SK-N-SH (cell line): ENCODE data around the gene TMEM62. TPM values are rescaled to one million over a fixed set of nuclear protein-coding genes. Genes with fewer than 3 reads are reported as not detected.

Experiments
- CTCF ChIA-PET: fragments of 300-600, 350-600 bp; formaldehyde crosslinking; extraction: SDS; loops from one replicate; lab custom pipeline; 2021; lab: Yijun Ruan, JAX
- POLR2A ChIA-PET: fragments of 350-600 bp; sonication (Branson Sonifier 250); formaldehyde crosslinking; extraction: SDS; loops from one replicate; lab custom pipeline; 2020; ENCODE audit warnings: antibody characterized with exemption, inconsistent platforms; lab: Yijun Ruan, JAX
- DNase-seq: peaks from one replicate; pipeline ENCODE4 v3.0.0; 2012
- H2AFZ ChIP-seq: fragments of 200-600 bp; sonication (generic); 2 replicates; pipeline ENCODE4 v1.8.1; 2016; ENCODE audit warnings: antibody characterized with exemption, mild to moderate bottlenecking, low read depth
- H3F3A ChIP-seq: fragments of 200-600 bp; sonication (generic); replicated peaks from 2 replicates; pipeline ENCODE3; 2016; ENCODE audit warnings: antibody characterized with exemption, mild to moderate bottlenecking; ENCODE audit not compliant: insufficient read depth
- H3K27ac ChIP-seq, 2 experiments: fragments of 200-500 bp in 1 of 2; fragments of 200-600 bp in 1 of 2; sonication (Bioruptor generic) in 1 of 2; sonication (generic), shearing (Covaris generic) in 1 of 2; 2 replicates each; pipeline versions ENCODE4 v1.5.1 to v1.6.1; 2014 to 2016; ENCODE audit warnings: low read depth in 2 of 2, inconsistent platforms in 1 of 2, low read length in 1 of 2, mild to moderate bottlenecking in 1 of 2, mixed read lengths in 1 of 2
- H3K27me3 ChIP-seq: fragments of 200-600 bp; sonication (generic), shearing (Covaris generic); 2 replicates; pipeline ENCODE4 v1.6.1; 2016; ENCODE audit warnings: mixed run types; ENCODE audit not compliant: insufficient read depth
- H3K36me3 ChIP-seq, 2 experiments: fragments of 200-500 bp in 1 of 2; fragments of 200-600 bp in 1 of 2; sonication (Bioruptor generic) in 1 of 2; sonication (generic) in 1 of 2; replicated peaks in 1 of 2; 2 replicates each; pipeline versions ENCODE3 to v1.5.1; 2014 to 2016; ENCODE audit warnings: low read length in 1 of 2, mild to moderate bottlenecking in 1 of 2; ENCODE audit not compliant: insufficient read depth in 2 of 2, control insufficient read depth in 1 of 2
- H3K4me1 ChIP-seq, 2 experiments: fragments of 200-500 bp in 1 of 2; fragments of 200-600 bp in 1 of 2; sonication (Bioruptor generic) in 1 of 2; sonication (generic), shearing (Covaris generic) in 1 of 2; 2 replicates each; pipeline versions ENCODE4 v1.5.1 to v1.6.1; 2014 to 2016; ENCODE audit warnings: low read depth in 1 of 2, low read length in 1 of 2, mixed run types in 1 of 2; ENCODE audit not compliant: insufficient read depth in 2 of 2, control insufficient read depth in 1 of 2
- H3K4me2 ChIP-seq: fragments of 200-600 bp; sonication (generic), shearing (Covaris generic); 2 replicates; pipeline ENCODE4 v1.6.1; 2017; ENCODE audit warnings: mixed run types
- H3K4me3 ChIP-seq, 2 experiments: fragments of 200-500 bp in 1 of 2; fragments of 200-600 bp in 1 of 2; sonication (Bioruptor generic) in 1 of 2; sonication (generic), shearing (Covaris generic) in 1 of 2; 2 replicates each; pipeline versions ENCODE4 v1.5.1 to v1.8.1; 2014 to 2016; ENCODE audit warnings: low read depth in 2 of 2, inconsistent platforms in 1 of 2, low read length in 1 of 2, mild to moderate bottlenecking in 1 of 2, mixed read lengths in 1 of 2, moderate library complexity in 1 of 2
- H3K79me2 ChIP-seq: fragments of 200-600 bp; sonication (generic); 2 replicates; pipeline ENCODE4 v1.8.1; 2017; ENCODE audit warnings: mild to moderate bottlenecking; ENCODE audit not compliant: insufficient read depth
- H3K9ac ChIP-seq: fragments of 200-600 bp; sonication (generic); 2 replicates; pipeline ENCODE4 v1.6.1; 2017; ENCODE audit warnings: mixed run types
- H3K9me2 ChIP-seq: fragments of 200-600 bp; sonication (generic); 2 replicates; pipeline ENCODE4 v1.6.1; 2017; ENCODE audit warnings: mixed run types
- H3K9me3 ChIP-seq: fragments of 200-600 bp; sonication (generic); 2 replicates; pipeline ENCODE4 v1.6.1; 2017; ENCODE audit warnings: mixed run types, mild to moderate bottlenecking, moderate library complexity
- H4K20me1 ChIP-seq: fragments of 200-600 bp; sonication (generic); 2 replicates; pipeline ENCODE4 v1.6.1; 2017; ENCODE audit warnings: mild to moderate bottlenecking, mixed run types; ENCODE audit not compliant: insufficient read depth
- CHD2 ChIP-seq: fragments of 150-350 bp; IDR thresholded peaks from 2 replicates; pipeline ENCODE4 v1.6.1; 2018; ENCODE audit warnings: low read length; ENCODE audit not compliant: partially characterized antibody
- FOSL2 ChIP-seq: IDR thresholded peaks from 2 replicates; pipeline ENCODE4 v1.4.0; 2012; ENCODE audit warnings: low read depth, mild to moderate bottlenecking, moderate library complexity, borderline replicate concordance
- FOXJ3 ChIP-seq: sonication (generic); formaldehyde crosslinking; IDR thresholded peaks from 2 replicates; pipeline ENCODE4 v1.5.1; 2020; ENCODE audit warnings: mild to moderate bottlenecking, missing genetic modification reagents
- GABPA ChIP-seq: IDR thresholded peaks from 2 replicates; pipeline ENCODE4 v1.4.0; 2012; ENCODE audit warnings: low read depth, mild to moderate bottlenecking
- GATA2 ChIP-seq: sonication (generic); formaldehyde crosslinking; IDR thresholded peaks from 2 replicates; pipeline ENCODE4 v1.5.0; 2020; ENCODE audit warnings: mild to moderate bottlenecking, missing genetic modification reagents
- JUND ChIP-seq: IDR thresholded peaks from 2 replicates; pipeline ENCODE4 v1.4.0; 2012
- MEF2A ChIP-seq: IDR thresholded peaks from 2 replicates; pipeline ENCODE4 v1.4.0; 2012; ENCODE audit warnings: low read depth, borderline replicate concordance
- NFIC ChIP-seq: IDR thresholded peaks from 2 replicates; pipeline ENCODE4 v1.4.0; 2012; ENCODE audit warnings: borderline replicate concordance
- RAD21 ChIP-seq: IDR thresholded peaks from 2 replicates; pipeline ENCODE4 v1.6.1; 2012; ENCODE audit warnings: mild to moderate bottlenecking, low read length
- RCOR1 ChIP-seq: fragments of 150-350 bp; IDR thresholded peaks from 2 replicates; pipeline ENCODE4 v1.6.1; 2017; ENCODE audit warnings: antibody characterized with exemption, low read length
- RFX5 ChIP-seq: IDR thresholded peaks from 2 replicates; pipeline ENCODE4 v1.6.1; 2012; ENCODE audit warnings: mild to moderate bottlenecking, improper control_type of control experiment, low read length
- RXRA ChIP-seq: IDR thresholded peaks from 2 replicates; pipeline ENCODE4 v1.4.0; 2012; ENCODE audit warnings: low read depth, mild to moderate bottlenecking, borderline replicate concordance
- SIN3A ChIP-seq: IDR thresholded peaks from 2 replicates; pipeline ENCODE4 v1.6.1; 2012; ENCODE audit warnings: low read depth, mild to moderate bottlenecking, low read length, moderate library complexity, borderline replicate concordance
- SMC3 ChIP-seq: IDR thresholded peaks from 2 replicates; pipeline ENCODE4 v1.6.1; 2012; ENCODE audit warnings: low read depth, low read length, improper control_type of control experiment
- TAF1 ChIP-seq: IDR thresholded peaks from 2 replicates; pipeline ENCODE4 v1.6.1; 2012; ENCODE audit warnings: low read depth, mild to moderate bottlenecking, low read length, moderate library complexity, borderline replicate concordance
- TCF12 ChIP-seq: IDR thresholded peaks from 2 replicates; pipeline ENCODE4 v1.4.0; 2012
- YY1 ChIP-seq: IDR thresholded peaks from 2 replicates; pipeline ENCODE4 v1.4.0; 2012; ENCODE audit warnings: low read depth, mild to moderate bottlenecking
- WGBS: methylation state at CpG from one replicate; pipeline ENCODE4 v1.1.6; 2017; ENCODE audit warnings: low lambda C conversion rate; 5-methylcytosine and 5-hydroxymethylcytosine counted together
- polyA plus RNA-seq, 3 experiments: library from polyadenylated mRNA; depleted of rRNA; stranded (reverse); fragments of >200 nt; gene quantifications; 2 replicates each; pipeline ENCODE4 v1.2.3, GENCODE V29; 2012
- TF ChIP-seq, protein P1 (sequence below): IDR thresholded peaks from 2 replicates; pipeline ENCODE4 v1.4.0; 2012; ENCODE audit warnings: low read depth
- TF ChIP-seq, protein P2 (sequence below): IDR thresholded peaks from 2 replicates; pipeline ENCODE4 v1.4.0; 2012; ENCODE audit warnings: low read depth, borderline replicate concordance
- TF ChIP-seq, protein P3 (sequence below): fragments of 200-600 bp; sonication (generic); IDR thresholded peaks from 2 replicates; pipeline ENCODE4 v1.6.1; 2017; ENCODE audit warnings: antibody characterized with exemption, mild to moderate bottlenecking, moderate library complexity
- TF ChIP-seq, protein P4 (sequence below): fragments of 150-350 bp; IDR thresholded peaks from 2 replicates; pipeline ENCODE4 v1.6.1; 2017; ENCODE audit warnings: antibody characterized with exemption, low read length, low read depth, borderline replicate concordance

Gene TMEM62
- polyA plus RNA-seq, 1 of the 3 experiments (the other 2 are of a cell fraction): 3.3 TPM

DNA sequence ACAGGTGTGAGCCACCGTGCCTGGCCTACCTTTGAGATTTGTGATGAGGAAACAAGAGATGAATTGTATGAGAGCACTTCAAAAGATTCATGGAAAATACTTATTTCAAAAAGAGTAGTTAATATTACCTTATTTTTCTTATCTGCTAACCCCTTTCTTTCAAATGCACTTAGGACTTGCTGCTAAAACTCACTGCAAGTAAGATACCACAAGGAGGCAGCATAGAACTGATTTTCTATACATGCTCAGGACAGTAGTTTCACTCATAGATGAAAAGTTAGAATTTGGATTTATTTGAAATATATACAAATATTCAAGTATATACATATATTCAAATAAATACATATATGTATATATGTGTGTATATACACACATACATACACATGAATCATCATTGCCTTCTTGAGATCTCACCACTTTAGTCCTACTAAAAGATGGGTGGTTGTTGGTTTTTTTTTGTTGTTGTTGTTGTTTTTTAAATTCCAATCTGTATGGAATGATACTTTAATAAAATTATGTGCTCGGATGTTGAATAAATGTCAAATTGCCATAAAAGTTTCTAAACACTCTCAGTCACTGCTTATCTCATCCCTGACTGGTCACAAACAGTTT, 54.3 kb downstream of the TMEM62 start:
- ChIA-PET CTCF (interaction anchor here (1.2 to 4.1 kb wide), 6 partner anchors 13 to 98 kb away, joined by 4 to 44 read pairs (median 6); no protein-coding TSS in a partner anchor), POLR2A (no interaction called here)
- WGBS: 56% methylated on average over 2 of the region's 2 CpGs

More for the DNA sequence above, 54.3 kb downstream of the TMEM62 start:
- Histone ChIP-seq H3K4me1 (peaks cover 0 to 10% of the 10 kb centered on the region in 2 experiments; a peak in 2 of 4 replicates), H4K20me1 (no peaks in the 10 kb centered on the region), H3K36me3 (peaks cover 28 to 46% of the 10 kb centered on the region in 2 experiments), H3K9me2 (no peaks in the 10 kb centered on the region)
- DNase-seq: peak; percentile 51
- TF ChIP-seq FOXJ3 (CRISPR knock-in tag): no peak
- no peak for TF ChIP-seq RFX5
- no peak for TF ChIP-seq TCF12
- no peak for TF ChIP-seq TAF1
- no peak for TF ChIP-seq NFIC
- TF ChIP-seq SMC3: peak; percentile 63
- TF ChIP-seq SIN3A: no peak
- TF ChIP-seq RCOR1: no peak
- TF ChIP-seq JUND: no peak
- TF ChIP-seq FOSL2: no peak
- no peak for TF ChIP-seq MEF2A
- TF ChIP-seq RXRA: no peak
- peak; percentile 80 for TF ChIP-seq RAD21
- TF ChIP-seq GABPA: no peak
- TF ChIP-seq, protein P1, sequence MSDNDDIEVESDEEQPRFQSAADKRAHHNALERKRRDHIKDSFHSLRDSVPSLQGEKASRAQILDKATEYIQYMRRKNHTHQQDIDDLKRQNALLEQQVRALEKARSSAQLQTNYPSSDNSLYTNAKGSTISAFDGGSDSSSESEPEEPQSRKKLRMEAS: no peak
- TF ChIP-seq, protein P2, sequence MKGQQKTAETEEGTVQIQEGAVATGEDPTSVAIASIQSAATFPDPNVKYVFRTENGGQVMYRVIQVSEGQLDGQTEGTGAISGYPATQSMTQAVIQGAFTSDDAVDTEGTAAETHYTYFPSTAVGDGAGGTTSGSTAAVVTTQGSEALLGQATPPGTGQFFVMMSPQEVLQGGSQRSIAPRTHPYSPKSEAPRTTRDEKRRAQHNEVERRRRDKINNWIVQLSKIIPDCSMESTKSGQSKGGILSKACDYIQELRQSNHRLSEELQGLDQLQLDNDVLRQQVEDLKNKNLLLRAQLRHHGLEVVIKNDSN: no peak
- TF ChIP-seq CHD2: no peak
- TF ChIP-seq, protein P3, sequence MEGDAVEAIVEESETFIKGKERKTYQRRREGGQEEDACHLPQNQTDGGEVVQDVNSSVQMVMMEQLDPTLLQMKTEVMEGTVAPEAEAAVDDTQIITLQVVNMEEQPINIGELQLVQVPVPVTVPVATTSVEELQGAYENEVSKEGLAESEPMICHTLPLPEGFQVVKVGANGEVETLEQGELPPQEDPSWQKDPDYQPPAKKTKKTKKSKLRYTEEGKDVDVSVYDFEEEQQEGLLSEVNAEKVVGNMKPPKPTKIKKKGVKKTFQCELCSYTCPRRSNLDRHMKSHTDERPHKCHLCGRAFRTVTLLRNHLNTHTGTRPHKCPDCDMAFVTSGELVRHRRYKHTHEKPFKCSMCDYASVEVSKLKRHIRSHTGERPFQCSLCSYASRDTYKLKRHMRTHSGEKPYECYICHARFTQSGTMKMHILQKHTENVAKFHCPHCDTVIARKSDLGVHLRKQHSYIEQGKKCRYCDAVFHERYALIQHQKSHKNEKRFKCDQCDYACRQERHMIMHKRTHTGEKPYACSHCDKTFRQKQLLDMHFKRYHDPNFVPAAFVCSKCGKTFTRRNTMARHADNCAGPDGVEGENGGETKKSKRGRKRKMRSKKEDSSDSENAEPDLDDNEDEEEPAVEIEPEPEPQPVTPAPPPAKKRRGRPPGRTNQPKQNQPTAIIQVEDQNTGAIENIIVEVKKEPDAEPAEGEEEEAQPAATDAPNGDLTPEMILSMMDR: peak; percentile 73
- no peak for TF ChIP-seq GATA2 (CRISPR knock-in tag)
- TF ChIP-seq YY1: no peak
- TF ChIP-seq, protein P4, sequence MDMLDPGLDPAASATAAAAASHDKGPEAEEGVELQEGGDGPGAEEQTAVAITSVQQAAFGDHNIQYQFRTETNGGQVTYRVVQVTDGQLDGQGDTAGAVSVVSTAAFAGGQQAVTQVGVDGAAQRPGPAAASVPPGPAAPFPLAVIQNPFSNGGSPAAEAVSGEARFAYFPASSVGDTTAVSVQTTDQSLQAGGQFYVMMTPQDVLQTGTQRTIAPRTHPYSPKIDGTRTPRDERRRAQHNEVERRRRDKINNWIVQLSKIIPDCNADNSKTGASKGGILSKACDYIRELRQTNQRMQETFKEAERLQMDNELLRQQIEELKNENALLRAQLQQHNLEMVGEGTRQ: no peak
- TF ChIP-seq, all 33 proteins: peak for 3
- no peaks in the 10 kb centered on the region for H3K27me3 ChIP-seq
- 0 out of 2 replicates have a peak overlapping the region, but pooled peaks have one; percentile 81 for H3K4me2 ChIP-seq
- H3K4me3 ChIP-seq: no peak overlapping the region
- peaks cover 18% of the 10 kb centered on the region for H3F3A ChIP-seq
- no peak overlapping the region for H2AFZ ChIP-seq
- no peak overlapping the region for H3K9ac ChIP-seq
- H3K27ac ChIP-seq: no peak overlapping the region
- H3K9me3 ChIP-seq: no peaks in the 10 kb centered on the region
- peaks cover 21% of the 10 kb centered on the region; the same call in 1 of the 2 replicates for H3K79me2 ChIP-seq
